ENCODE results near the gene FHIT. TPM values are rescaled to one million over a fixed set of nuclear protein-coding genes. Genes with fewer than 3 reads are reported as not detected.
A peak's percentile ranks its signal among the peaks of the same experiment; 100 is the strongest.

FHIT gene
- 10 to 100 TPM in 1 of 2 donors, 1 to 10 TPM in 1; 2.9 to 12.2 TPM for total RNA-seq

- Mint-ChIP-seq H3K27ac (peak within 1 kb of the TSS; percentile 94), H3K4me3 (peak within 1 kb of the TSS; percentile 98), H3K9me3 (no peaks in the 10 kb centered on the region), H3K27me3 (peaks cover 8% of the 10 kb centered on the region), H3K4me1 (peaks cover 14% of the 10 kb centered on the region), H3K36me3 (ENCODE audit: low read depth) (peaks cover 11% of the 10 kb centered on the region)
- peak; percentile 96 for ATAC-seq (replicated peaks)
Measured at GRCh38 chr3:61251174-61251972, at the start of gene FHIT. Gene FHIT, minus strand, starts transcription at chr3:61251452.

- no peaks in the 10 kb centered on the region for H3K4me1 Mint-ChIP-seq
- H3K27me3 Mint-ChIP-seq = no peaks in the 10 kb centered on the region
- H3K36me3 Mint-ChIP-seq (ENCODE audit: low read depth) = no peaks in the 10 kb centered on the region
- no peak overlapping the region for H3K27ac Mint-ChIP-seq
- H3K9me3 Mint-ChIP-seq = no peaks in the 10 kb centered on the region
- no peak overlapping the region for H3K4me3 Mint-ChIP-seq
- ATAC-seq (replicated peaks) = no peak
Measured at GRCh38 chr3:61300786-61301185, 49.5 kb upstream of the FHIT start.

GRCh38 chr3:61300006-61300380 is 48.7 kb upstream of the FHIT start:
- Mint-ChIP-seq H3K27me3 (no peaks in the 10 kb centered on the region), H3K4me1 (no peaks in the 10 kb centered on the region), H3K36me3 (ENCODE audit: low read depth) (no peaks in the 10 kb centered on the region), H3K27ac (no peak overlapping the region), H3K4me3 (no peak overlapping the region), H3K9me3 (no peaks in the 10 kb centered on the region)
- ATAC-seq (replicated peaks) = no peak

DNA sequence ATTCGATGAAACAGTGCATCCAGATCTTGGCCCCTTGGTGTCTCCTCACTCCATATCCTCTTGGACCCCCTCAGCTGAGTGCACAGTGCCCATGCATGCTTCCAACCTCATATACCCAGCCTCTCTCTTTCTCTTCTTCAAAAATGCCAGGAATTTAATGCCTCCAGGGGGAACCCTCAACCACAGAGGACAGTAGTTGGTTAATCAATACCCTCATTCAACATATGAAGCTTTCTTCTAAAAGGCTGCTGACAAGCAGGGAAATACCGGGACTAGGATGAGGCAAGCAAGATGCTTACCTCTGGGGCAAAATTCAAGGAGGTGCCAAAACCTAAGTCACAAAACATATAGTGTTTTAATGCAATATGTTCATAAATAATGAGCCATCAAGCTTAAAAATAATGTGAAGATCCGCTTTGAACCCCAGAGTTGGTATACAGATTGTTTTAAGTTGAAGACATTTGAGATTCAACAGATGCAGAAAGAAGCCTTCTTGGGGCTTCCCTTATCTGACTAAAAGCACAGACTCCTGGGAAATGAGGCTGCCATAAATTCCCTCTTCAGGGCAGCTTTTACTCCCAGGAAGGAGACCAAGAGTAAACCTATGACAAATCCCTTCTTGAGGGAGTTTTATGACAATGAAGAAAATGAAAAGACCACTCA is 48.2 kb upstream of the FHIT start:
- Mint-ChIP-seq H3K9me3 (no peaks in the 10 kb centered on the region), H3K4me3 (no peak overlapping the region), H3K27me3 (no peaks in the 10 kb centered on the region), H3K36me3 (ENCODE audit: low read depth) (no peaks in the 10 kb centered on the region), H3K4me1 (no peaks in the 10 kb centered on the region), H3K27ac (no peak overlapping the region)
- no peak for ATAC-seq (replicated peaks)

GRCh38 chr3:61297821-61298220 is 46.6 kb upstream of the FHIT start:
- H3K36me3 Mint-ChIP-seq (ENCODE audit: low read depth) = no peaks in the 10 kb centered on the region
- H3K27ac Mint-ChIP-seq = no peak overlapping the region
- H3K27me3 Mint-ChIP-seq = no peaks in the 10 kb centered on the region
- ATAC-seq (replicated peaks) = no peak
- no peaks in the 10 kb centered on the region for H3K4me1 Mint-ChIP-seq
- H3K9me3 Mint-ChIP-seq = no peaks in the 10 kb centered on the region
- H3K4me3 Mint-ChIP-seq = no peak overlapping the region

DNA sequence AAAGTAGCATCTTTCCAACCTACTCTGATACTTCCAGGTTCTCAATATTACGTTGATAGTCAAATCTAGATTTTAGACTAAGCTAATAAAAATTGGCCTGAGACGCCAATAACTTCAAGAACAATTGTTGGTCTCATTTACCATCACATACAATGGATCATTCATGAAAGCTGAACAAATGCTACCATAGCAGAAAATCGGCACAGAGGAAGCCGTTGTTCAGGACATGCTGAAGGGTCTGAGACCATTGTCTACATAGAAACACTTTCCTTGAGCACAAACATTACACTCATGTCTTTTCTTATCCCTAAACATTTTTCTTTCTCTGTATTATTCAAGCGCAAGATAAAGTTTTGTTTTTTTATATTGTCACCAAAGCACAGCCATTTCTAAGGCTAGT is 37.2 kb upstream of the FHIT start:
- peaks cover 4% of the 10 kb centered on the region for H3K27me3 Mint-ChIP-seq

DNA sequence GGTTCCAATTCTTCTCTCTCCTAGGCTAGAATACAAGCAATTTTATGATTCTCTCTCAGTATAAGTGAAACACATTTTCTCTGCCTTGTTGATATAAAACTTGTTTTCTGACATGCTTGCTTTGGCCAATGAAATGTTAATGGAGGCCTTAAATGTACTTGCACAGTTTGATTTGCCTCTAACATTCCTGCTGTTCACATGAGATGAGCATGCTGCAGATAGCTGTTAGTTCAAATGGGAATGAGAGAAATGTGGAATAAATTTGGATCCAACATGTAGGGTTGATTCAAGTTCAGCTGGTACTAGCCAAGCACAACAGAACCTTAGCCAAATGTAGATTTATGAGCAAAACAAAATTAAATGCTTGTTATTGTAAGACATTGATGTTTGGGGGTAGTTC is 32.6 kb upstream of the FHIT start:
- Mint-ChIP-seq H3K27me3 (peaks cover 5% of the 10 kb centered on the region), H3K4me3 (no peak overlapping the region), H3K27ac (no peak overlapping the region), H3K36me3 (ENCODE audit: low read depth) (no peaks in the 10 kb centered on the region), H3K9me3 (peaks cover 5% of the 10 kb centered on the region), H3K4me1 (no peaks in the 10 kb centered on the region)
- ATAC-seq (replicated peaks) = no peak

More for the DNA sequence above, 37.2 kb upstream of the FHIT start:
- no peak overlapping the region for H3K4me3 Mint-ChIP-seq
- H3K36me3 Mint-ChIP-seq (ENCODE audit: low read depth) = no peaks in the 10 kb centered on the region
- no peaks in the 10 kb centered on the region for H3K4me1 Mint-ChIP-seq
- ATAC-seq (replicated peaks) = no peak
- no peak overlapping the region for H3K27ac Mint-ChIP-seq
- no peaks in the 10 kb centered on the region for H3K9me3 Mint-ChIP-seq

- Mint-ChIP-seq H3K36me3 (ENCODE audit: low read depth) (no peaks in the 10 kb centered on the region), H3K4me3 (no peak overlapping the region)
- no peak for ATAC-seq (replicated peaks)
Measured at GRCh38 chr3:61278713-61279112, 27.5 kb upstream of the FHIT start.

DNA sequence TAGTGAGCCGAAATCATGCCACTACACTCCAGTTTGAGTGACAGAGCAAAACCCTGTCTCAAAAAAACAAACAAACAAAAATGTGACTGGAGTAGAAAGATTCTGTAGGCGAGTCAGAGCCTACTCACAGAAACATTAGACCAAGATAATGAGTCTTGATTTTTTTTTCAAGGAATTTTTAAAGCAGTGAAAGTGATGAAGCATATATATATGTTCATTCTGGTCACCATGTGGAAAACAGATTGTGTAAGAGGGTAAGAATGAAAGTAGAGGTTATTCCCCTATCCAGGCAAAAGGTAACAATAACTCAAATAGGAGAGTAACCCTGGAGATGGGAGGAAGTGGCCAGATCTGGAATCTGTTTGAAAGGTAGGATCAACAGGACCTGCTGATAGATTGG is 26.2 kb upstream of the FHIT start:
- no peak overlapping the region for H3K27ac Mint-ChIP-seq
- no peak for ATAC-seq (replicated peaks)

More at GRCh38 chr3:61278713-61279112, 27.5 kb upstream of the FHIT start:
- Mint-ChIP-seq H3K4me1 (no peaks in the 10 kb centered on the region), H3K27ac (no peak overlapping the region), H3K27me3 (peaks cover 8% of the 10 kb centered on the region), H3K9me3 (peaks cover 5% of the 10 kb centered on the region)

DNA sequence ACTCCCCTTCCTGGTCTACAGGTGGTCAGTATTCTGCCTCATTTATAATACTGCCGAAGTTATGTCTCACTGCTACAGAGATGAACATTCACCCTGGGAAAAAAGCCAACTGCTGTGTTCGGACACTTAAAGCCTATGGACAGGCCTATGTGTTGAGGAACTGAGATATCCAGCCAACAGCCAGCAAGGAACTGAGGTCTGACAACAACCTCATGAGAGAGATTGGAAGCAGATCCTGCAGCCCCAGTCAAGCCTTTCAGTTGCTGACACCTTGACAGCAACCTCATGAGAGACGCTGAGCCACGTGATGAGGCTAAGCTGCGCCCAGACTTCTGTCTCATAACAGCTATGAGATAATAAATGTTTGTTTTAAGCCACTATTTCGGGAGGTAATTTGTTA is 18.2 kb upstream of the FHIT start:
- no peak overlapping the region for H3K4me3 Mint-ChIP-seq

More for the DNA sequence above, 26.2 kb upstream of the FHIT start:
- Mint-ChIP-seq H3K9me3 (peaks cover 5% of the 10 kb centered on the region), H3K4me1 (no peaks in the 10 kb centered on the region), H3K4me3 (no peak overlapping the region), H3K27me3 (peaks cover 11% of the 10 kb centered on the region), H3K36me3 (ENCODE audit: low read depth) (no peaks in the 10 kb centered on the region)

GRCh38 chr3:61268644-61269043 is 17.4 kb upstream of the FHIT start:
- no peak overlapping the region for H3K4me3 Mint-ChIP-seq
- H3K4me1 Mint-ChIP-seq = no peaks in the 10 kb centered on the region
- H3K27ac Mint-ChIP-seq = no peak overlapping the region
- H3K9me3 Mint-ChIP-seq = no peaks in the 10 kb centered on the region
- H3K27me3 Mint-ChIP-seq = peaks cover 12% of the 10 kb centered on the region
- no peaks in the 10 kb centered on the region for H3K36me3 Mint-ChIP-seq (ENCODE audit: low read depth)
- no peak for ATAC-seq (replicated peaks)

More for the DNA sequence above, 18.2 kb upstream of the FHIT start:
- Mint-ChIP-seq H3K36me3 (ENCODE audit: low read depth) (no peaks in the 10 kb centered on the region), H3K27ac (no peak overlapping the region), H3K27me3 (peaks cover 12% of the 10 kb centered on the region), H3K4me1 (no peaks in the 10 kb centered on the region), H3K9me3 (no peaks in the 10 kb centered on the region)
- ATAC-seq (replicated peaks) = no peak

- no peaks in the 10 kb centered on the region for H3K4me1 Mint-ChIP-seq
- ATAC-seq (replicated peaks) = no peak
- H3K36me3 Mint-ChIP-seq (ENCODE audit: low read depth) = no peaks in the 10 kb centered on the region
- peaks cover 7% of the 10 kb centered on the region for H3K9me3 Mint-ChIP-seq
- H3K4me3 Mint-ChIP-seq = no peak overlapping the region
- no peak overlapping the region for H3K27ac Mint-ChIP-seq
- peaks cover 28% of the 10 kb centered on the region for H3K27me3 Mint-ChIP-seq
Measured at GRCh38 chr3:61264281-61264680, 13.0 kb upstream of the FHIT start.

DNA sequence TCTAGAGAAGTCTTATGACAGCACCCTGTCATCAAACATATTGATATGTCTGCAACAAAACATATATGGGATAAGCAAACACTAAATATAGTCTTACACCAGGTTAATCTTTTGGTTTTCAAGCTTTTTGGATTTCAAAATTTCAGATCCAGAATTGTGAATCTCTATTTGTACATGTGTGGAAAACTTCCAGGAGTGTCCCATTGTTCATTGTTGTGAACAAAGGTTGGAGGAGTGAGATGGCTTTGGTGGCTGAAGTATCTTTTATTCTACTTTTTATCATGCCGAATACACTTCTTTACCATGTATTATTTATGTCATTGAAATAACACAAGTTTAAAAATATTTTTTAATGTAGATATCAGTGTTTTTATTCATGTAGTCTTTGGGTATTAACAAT is 5.9 kb upstream of the FHIT start:
- H3K9me3 Mint-ChIP-seq = peaks cover 7% of the 10 kb centered on the region
- H3K4me1 Mint-ChIP-seq = peaks cover 3% of the 10 kb centered on the region

DNA sequence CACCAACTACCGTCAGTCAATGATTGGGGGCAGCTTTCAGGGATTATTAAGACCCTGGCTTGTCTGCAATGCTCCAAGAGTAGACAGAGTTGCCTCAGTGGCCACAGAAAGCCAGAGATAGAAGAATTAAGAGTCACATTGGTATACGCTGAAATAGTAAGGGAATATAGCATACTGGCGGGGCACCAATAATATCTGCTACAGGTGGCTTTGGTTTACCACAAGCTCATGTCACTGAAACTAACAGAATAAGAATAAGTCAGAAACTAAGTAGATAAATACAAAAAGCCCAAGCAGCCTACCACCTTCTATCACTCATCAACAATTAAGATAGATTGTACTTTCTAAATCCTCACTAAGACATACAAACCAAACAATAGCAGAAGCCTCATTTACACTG is 2.5 kb upstream of the FHIT start:
- peaks cover 6% of the 10 kb centered on the region for H3K36me3 Mint-ChIP-seq (ENCODE audit: low read depth)
- no peak overlapping the region for H3K4me3 Mint-ChIP-seq
- no peak for ATAC-seq (replicated peaks)
- peaks cover 14% of the 10 kb centered on the region for H3K4me1 Mint-ChIP-seq
- no peak overlapping the region for H3K27ac Mint-ChIP-seq
- H3K27me3 Mint-ChIP-seq = peaks cover 4% of the 10 kb centered on the region
- no peaks in the 10 kb centered on the region for H3K9me3 Mint-ChIP-seq

More for the DNA sequence above, 5.9 kb upstream of the FHIT start:
- ATAC-seq (replicated peaks) = no peak
- Mint-ChIP-seq H3K27me3 (peaks cover 18% of the 10 kb centered on the region), H3K36me3 (ENCODE audit: low read depth) (no peaks in the 10 kb centered on the region), H3K4me3 (no peak overlapping the region), H3K27ac (no peak overlapping the region)

- Mint-ChIP-seq H3K27me3 (peaks cover 4% of the 10 kb centered on the region), H3K4me3 (peak overlapping the region; percentile 98), H3K27ac (peak overlapping the region; percentile 94), H3K4me1 (peaks cover 14% of the 10 kb centered on the region), H3K9me3 (no peaks in the 10 kb centered on the region), H3K36me3 (ENCODE audit: low read depth) (peaks cover 6% of the 10 kb centered on the region)
- ATAC-seq (replicated peaks) = no peak
Measured at GRCh38 chr3:61252836-61253235, 1.6 kb upstream of the FHIT start.
